Esophagus squamous epithelium (tissue), 4 donors: ENCODE results near the gene FIBP.

Experiments used
- POLR2A ChIP-seq, 4 donors: fragments of 450-650 bp; IDR thresholded peaks; one replicate each; pipeline ENCODE4 v1.6.1; 2017; ENCODE audit warnings: antibody characterized with exemption in 4 of 4, mild to moderate bottlenecking in 4 of 4, moderate library complexity in 3 of 4
- TF ChIP-seq, protein P1 (sequence below), 6 experiments: fragments of 450-650 bp in 4 of 6; fragments of 200-600 bp in 2 of 6; sonication (generic) in 2 of 6; IDR thresholded peaks; one replicate each; pipeline ENCODE4 v1.5.1; 2016 to 2019; ENCODE audit warnings: antibody characterized with exemption in 6 of 6, mild to moderate bottlenecking in 4 of 6, moderate library complexity in 4 of 6

DNA sequence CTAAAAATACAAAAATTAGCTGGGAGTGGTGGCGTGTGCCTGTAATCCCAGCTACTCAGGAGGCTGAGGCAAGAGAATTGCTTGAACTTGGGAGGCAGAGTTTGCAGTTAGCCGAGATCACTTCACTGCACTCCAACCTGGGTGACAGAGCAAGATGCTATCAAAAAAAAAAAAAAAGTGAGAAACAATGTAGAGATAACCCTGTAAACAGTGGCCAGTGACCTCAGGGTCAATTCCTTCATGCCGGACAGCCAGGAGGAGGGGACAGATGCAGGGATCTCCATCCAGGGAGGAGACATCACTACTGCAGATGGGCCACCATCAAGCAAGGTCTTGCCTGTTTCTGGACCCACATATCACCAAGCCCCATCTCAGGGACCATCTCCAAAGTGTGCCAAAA, 40.5 kb downstream of the FIBP start:
- no peak for TF ChIP-seq POLR2A (IDR thresholded peaks at IDR 0.05)
- TF ChIP-seq, protein P1, sequence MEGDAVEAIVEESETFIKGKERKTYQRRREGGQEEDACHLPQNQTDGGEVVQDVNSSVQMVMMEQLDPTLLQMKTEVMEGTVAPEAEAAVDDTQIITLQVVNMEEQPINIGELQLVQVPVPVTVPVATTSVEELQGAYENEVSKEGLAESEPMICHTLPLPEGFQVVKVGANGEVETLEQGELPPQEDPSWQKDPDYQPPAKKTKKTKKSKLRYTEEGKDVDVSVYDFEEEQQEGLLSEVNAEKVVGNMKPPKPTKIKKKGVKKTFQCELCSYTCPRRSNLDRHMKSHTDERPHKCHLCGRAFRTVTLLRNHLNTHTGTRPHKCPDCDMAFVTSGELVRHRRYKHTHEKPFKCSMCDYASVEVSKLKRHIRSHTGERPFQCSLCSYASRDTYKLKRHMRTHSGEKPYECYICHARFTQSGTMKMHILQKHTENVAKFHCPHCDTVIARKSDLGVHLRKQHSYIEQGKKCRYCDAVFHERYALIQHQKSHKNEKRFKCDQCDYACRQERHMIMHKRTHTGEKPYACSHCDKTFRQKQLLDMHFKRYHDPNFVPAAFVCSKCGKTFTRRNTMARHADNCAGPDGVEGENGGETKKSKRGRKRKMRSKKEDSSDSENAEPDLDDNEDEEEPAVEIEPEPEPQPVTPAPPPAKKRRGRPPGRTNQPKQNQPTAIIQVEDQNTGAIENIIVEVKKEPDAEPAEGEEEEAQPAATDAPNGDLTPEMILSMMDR (IDR thresholded peaks at IDR 0.05) = no peak
